Bronchial epithelial cell (primary cell): ENCODE data around the gene LDLRAD1. TPM values are rescaled to one million over a fixed set of nuclear protein-coding genes. Genes with fewer than 3 reads are reported as not detected.
"Not testable (repeated sequence)": the region's sequence is repeated elsewhere in the genome, so short reads cannot be mapped to it uniquely, and the experiment has no call there.

ENCODE experiments used
- DNase-seq: peaks from one replicate; pipeline ENCODE4 v3.0.0-alpha.2; 2010; ENCODE audit warnings: low read depth
- FAIRE-seq: peaks from 2 replicates; lab custom pipeline; 2011; peaks lifted over from hg19 to GRCh38; lab: Jason Lieb, UNC
- H3K27me3 ChIP-seq: 2 replicates; pipeline ENCODE4 v1.5.1; 2011; ENCODE audit warnings: low read length; ENCODE audit not compliant: control insufficient read depth, insufficient read depth
- H3K36me3 ChIP-seq: 2 replicates; pipeline ENCODE4 v1.5.1; 2011; ENCODE audit warnings: low read length; ENCODE audit not compliant: control insufficient read depth, insufficient read depth
- H3K4me3 ChIP-seq: 2 replicates; pipeline ENCODE4 v1.5.1; 2011; ENCODE audit warnings: mild to moderate bottlenecking, low read depth, low read length, control low read depth
- total RNA-seq: library from RNA; depleted of rRNA; stranded (reverse); fragments of >200 nt; gene quantifications from 2 replicates; pipeline ENCODE4 v1.2.1, GENCODE V29; 2014
- TF ChIP-seq, protein P1 (sequence below): IDR thresholded peaks from 2 replicates; pipeline ENCODE4 v1.5.1; 2011; ENCODE audit warnings: mild to moderate bottlenecking, moderate library complexity, low read length, control low read depth, inconsistent platforms; ENCODE audit not compliant: insufficient read depth, severe bottlenecking

LDLRAD1 gene
- total RNA-seq, 1 donor from 2014 or later = 0.26 TPM

DNA sequence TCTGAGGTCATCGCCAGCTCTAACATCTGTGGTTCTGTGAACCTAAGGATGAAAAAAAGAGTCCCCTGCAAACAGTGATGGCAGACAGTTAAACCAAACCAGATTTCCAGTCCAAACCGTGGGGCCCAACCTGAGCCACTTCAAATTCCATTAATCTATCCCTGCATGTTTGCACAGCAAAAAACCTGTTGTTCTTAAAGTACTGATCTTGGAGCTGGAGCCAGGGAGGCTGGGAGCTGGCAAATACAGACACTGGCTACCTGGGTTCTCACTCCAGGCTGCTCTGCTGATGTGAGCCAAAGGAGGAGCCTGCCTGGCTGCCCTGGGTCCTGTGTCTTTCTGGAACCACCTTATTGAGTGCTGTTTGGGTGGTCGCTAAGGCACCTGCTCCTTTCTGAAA is 16.4 kb downstream of the LDLRAD1 start:
- DNase-seq (no peak), FAIRE-seq (no peak)
- TF ChIP-seq, protein P1, sequence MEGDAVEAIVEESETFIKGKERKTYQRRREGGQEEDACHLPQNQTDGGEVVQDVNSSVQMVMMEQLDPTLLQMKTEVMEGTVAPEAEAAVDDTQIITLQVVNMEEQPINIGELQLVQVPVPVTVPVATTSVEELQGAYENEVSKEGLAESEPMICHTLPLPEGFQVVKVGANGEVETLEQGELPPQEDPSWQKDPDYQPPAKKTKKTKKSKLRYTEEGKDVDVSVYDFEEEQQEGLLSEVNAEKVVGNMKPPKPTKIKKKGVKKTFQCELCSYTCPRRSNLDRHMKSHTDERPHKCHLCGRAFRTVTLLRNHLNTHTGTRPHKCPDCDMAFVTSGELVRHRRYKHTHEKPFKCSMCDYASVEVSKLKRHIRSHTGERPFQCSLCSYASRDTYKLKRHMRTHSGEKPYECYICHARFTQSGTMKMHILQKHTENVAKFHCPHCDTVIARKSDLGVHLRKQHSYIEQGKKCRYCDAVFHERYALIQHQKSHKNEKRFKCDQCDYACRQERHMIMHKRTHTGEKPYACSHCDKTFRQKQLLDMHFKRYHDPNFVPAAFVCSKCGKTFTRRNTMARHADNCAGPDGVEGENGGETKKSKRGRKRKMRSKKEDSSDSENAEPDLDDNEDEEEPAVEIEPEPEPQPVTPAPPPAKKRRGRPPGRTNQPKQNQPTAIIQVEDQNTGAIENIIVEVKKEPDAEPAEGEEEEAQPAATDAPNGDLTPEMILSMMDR = no peak
- no peaks in the 10 kb centered on the region for H3K36me3 ChIP-seq
- no peaks in the 10 kb centered on the region for H3K27me3 ChIP-seq
- H3K4me3 ChIP-seq = no peak overlapping the region

DNA sequence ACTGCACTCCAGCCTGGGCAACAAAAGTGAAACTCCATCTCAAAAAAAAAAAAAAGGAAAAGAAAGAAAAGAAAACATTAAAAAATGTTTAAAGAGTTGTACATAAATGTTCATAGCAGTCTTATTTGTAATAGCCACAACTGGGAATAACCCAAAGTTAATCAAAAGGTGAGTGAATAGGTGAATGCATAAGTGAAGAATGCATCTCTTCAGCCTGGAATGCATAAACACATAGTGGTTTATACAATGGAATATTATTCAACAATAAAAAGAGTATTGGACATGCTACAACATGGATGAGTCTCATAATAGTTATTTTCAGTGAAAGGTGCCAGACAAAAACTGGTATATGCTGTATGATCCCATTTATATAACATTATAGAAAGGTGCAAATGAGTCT is 18.1 kb downstream of the LDLRAD1 start:
- Histone ChIP-seq H3K27me3 (no peaks in the 10 kb centered on the region), H3K36me3 (no peaks in the 10 kb centered on the region), H3K4me3 (no peak overlapping the region)
- FAIRE-seq (no peak), DNase-seq (peak; percentile 56)
- TF ChIP-seq, protein P1 = no peak

DNA sequence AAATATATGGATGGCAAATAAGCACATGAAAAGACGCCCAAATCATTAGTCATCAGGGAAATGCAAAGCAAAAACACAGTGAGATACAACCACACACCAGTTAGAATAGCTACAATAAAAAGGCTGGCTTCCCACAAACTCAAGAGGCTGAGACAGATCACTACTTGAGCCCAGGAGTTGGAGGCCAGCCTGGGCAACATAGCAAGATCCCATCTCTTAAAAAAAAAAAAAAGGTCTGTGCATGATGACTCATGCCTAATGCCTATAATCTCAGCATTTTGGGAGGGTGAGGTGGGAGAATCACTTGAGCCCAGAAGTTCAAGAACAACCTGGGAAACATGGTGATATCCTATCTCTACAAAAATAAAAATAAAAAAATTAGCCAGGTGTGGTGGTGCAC is 19.8 kb downstream of the LDLRAD1 start:
- no peak for FAIRE-seq
- TF ChIP-seq, protein P1 = no peak
- no peaks in the 10 kb centered on the region for H3K27me3 ChIP-seq

DNA sequence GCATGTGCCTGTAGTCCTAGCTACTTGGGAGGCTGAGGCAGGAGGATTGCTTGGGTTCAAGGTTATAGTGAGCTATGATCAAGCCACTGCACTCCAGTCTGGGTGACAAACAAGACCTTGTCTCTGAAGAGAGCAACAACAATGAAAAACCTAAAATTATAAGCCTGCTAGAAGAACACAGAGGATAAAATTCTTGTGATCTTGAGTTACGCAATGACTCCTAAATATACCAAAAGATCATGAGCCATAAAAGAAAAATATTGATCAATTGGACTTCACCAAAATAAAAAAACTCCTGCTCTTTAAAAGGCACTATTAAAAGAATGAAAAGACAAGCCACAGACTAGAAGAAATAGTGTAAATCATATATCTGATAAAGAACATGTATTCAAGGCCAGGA is 22.3 kb downstream of the LDLRAD1 start:
- H3K36me3 ChIP-seq = no peaks in the 10 kb centered on the region
- no peak for FAIRE-seq
- no peaks in the 10 kb centered on the region for H3K27me3 ChIP-seq
- no peak overlapping the region for H3K4me3 ChIP-seq
- no peak for DNase-seq
- TF ChIP-seq, protein P1 = no peak

More for the DNA sequence above, 19.8 kb downstream of the LDLRAD1 start:
- Histone ChIP-seq H3K4me3 (no peak overlapping the region), H3K36me3 (no peaks in the 10 kb centered on the region)
- no peak for DNase-seq

DNA sequence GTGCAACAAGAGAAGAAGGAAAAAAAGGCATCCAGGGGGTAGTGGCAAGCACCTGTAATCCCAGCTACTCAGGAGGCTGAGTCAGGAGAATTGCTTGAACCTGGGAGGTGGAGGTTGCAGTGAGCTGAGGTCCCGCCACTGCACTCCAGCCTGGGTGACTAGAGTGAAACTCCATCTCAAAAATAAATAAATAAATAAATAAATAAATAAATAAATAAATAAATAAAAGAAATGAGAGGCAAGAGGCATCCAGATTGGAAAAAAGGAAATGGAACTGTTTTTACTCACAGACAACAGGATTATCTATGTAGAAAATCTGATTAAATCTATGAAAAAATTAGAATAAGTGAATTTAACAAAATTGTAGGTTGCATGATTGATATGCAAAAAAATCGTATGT is 23.5 kb downstream of the LDLRAD1 start:
- H3K4me3 ChIP-seq, FAIRE-seq, DNase-seq, H3K27me3 ChIP-seq, H3K36me3 ChIP-seq: not testable (repeated sequence)

DNA sequence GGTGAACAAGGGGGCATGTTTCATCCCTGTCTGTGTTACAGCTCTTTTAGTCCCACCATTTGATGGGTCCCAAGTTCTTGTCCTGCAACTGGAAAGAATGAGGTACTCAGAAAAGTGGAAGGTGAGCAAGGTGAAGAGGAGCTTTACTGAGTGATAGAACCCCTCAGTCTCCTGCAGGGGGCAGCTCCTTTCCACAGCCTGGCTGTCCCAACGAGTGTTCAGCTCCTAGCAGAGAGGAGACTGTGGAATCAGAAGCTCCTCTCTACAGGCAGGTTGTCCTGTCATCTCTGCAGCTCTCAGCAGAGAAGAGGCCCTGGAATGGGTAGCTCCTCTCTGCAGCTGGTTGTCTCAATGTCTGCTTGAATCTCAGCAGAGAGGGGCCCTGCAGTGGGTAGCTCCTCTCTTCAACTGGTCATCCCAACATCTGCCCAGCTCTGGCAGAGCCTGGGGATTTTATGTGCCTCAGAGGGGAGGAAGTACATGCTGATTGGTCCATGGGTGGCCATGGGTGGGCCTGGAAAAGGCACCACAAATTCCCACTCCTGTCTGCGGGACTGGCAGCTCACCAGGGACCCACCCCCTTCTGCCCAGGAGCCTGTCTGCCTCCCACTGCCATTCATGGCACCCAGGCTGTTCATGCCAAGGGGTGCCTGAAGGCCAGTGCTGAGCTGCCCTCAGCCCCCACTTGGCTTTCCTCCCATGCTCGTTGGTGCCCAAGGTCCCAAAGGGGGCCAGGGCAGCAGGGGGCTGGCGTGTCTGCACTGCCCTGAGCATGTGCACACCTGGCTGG is 25.7 kb downstream of the LDLRAD1 start:
- FAIRE-seq (no peak), DNase-seq (no peak)
- H3K36me3 ChIP-seq = no peaks in the 10 kb centered on the region
- no peak overlapping the region for H3K4me3 ChIP-seq
- TF ChIP-seq, protein P1 = peak; percentile 39
- H3K27me3 ChIP-seq = no peaks in the 10 kb centered on the region
